HFFc6 (cell line): Measurements from ENCODE around the gene MAGOH. TPM values are rescaled to one million over a fixed set of nuclear protein-coding genes. Genes with fewer than 3 reads are reported as not detected.

Source experiments
- DNase-seq: peaks from one replicate; pipeline ENCODE4 v3.0.0-alpha.2; 2018
- H3K27ac Mint-ChIP-seq: 2 replicates; pipeline ENCODE4 v1.8.0; 2020; ENCODE audit warnings: mild to moderate bottlenecking, mixed read lengths
- H3K27me3 Mint-ChIP-seq: 2 replicates; pipeline ENCODE4 v1.8.0; 2021; ENCODE audit warnings: mild to moderate bottlenecking, moderate library complexity, mixed read lengths; ENCODE audit not compliant: insufficient read depth
- H3K36me3 Mint-ChIP-seq: 2 replicates; pipeline ENCODE4 v1.8.0; 2021; ENCODE audit warnings: low read depth, mixed read lengths
- H3K4me1 Mint-ChIP-seq: 2 replicates; pipeline ENCODE4 v1.8.0; 2020; ENCODE audit warnings: low read depth, mixed read lengths
- H3K4me3 Mint-ChIP-seq: 2 replicates; pipeline ENCODE4 v1.8.0; 2020; ENCODE audit warnings: mild to moderate bottlenecking, moderate library complexity, mixed read lengths
- H3K9me3 Mint-ChIP-seq: 2 replicates; pipeline ENCODE4 v1.8.0; 2020; ENCODE audit warnings: mild to moderate bottlenecking, mixed read lengths
- CTCF ChIP-seq: fragments of 200-600 bp; sonication (generic); IDR thresholded peaks from 2 replicates; pipeline ENCODE4 v1.5.0; 2021; ENCODE audit warnings: antibody characterized with exemption, mild to moderate bottlenecking
- total RNA-seq, 6 experiments: library from RNA; stranded (reverse); fragmentation: NEBNext Ultra II Directional; extraction: Animal tissue kit (Norgen Biotek cat#: 25700); gene quantifications; 2 replicates in 1 of 6; 3 replicates in 5 of 6; pipeline ENCODE4 v1.2.3, GENCODE V29; 2021

MAGOH gene
- total RNA-seq, 6 experiments from 2014 or later, result 34.9 to 54.2 (median 47.1) TPM

- Mint-ChIP-seq H3K27me3 (peaks cover 2% of the 10 kb centered on the region), H3K4me1 (peaks cover 37% of the 10 kb centered on the region), H3K9me3 (no peaks in the 10 kb centered on the region), H3K4me3 (peak overlapping the region; percentile 95; the same call in 1 of the 2 replicates), H3K36me3 (peaks cover 10% of the 10 kb centered on the region), H3K27ac (peak overlapping the region; percentile 10)
- TF ChIP-seq CTCF, result no peak
- DNase-seq, result no peak
Measured at GRCh38 chr1:53195246-53196016, 42.9 kb downstream of the MAGOH start.

GRCh38 chr1:53190210-53190611 is 48.1 kb downstream of the MAGOH start:
- DNase-seq, result no peak
- no peak for TF ChIP-seq CTCF
- H3K4me1 Mint-ChIP-seq, result peaks cover 42% of the 10 kb centered on the region
- H3K9me3 Mint-ChIP-seq, result no peaks in the 10 kb centered on the region
- H3K27ac Mint-ChIP-seq, result no peak overlapping the region
- H3K27me3 Mint-ChIP-seq, result no peaks in the 10 kb centered on the region
- no peak overlapping the region for H3K4me3 Mint-ChIP-seq
- no peaks in the 10 kb centered on the region for H3K36me3 Mint-ChIP-seq

GRCh38 chr1:53189061-53189460 is 49.3 kb downstream of the MAGOH start:
- Mint-ChIP-seq H3K27me3 (no peaks in the 10 kb centered on the region), H3K9me3 (no peaks in the 10 kb centered on the region), H3K36me3 (no peaks in the 10 kb centered on the region), H3K27ac (peak overlapping the region; percentile 6; the same call in 1 of the 2 replicates), H3K4me1 (peaks cover 39% of the 10 kb centered on the region), H3K4me3 (no peak overlapping the region)
- TF ChIP-seq CTCF, result no peak
- DNase-seq, result no peak

GRCh38 chr1:53188099-53188498 is 50.2 kb downstream of the MAGOH start:
- no peak for DNase-seq
- peaks cover 34% of the 10 kb centered on the region for H3K4me1 Mint-ChIP-seq
- no peaks in the 10 kb centered on the region for H3K36me3 Mint-ChIP-seq
- no peaks in the 10 kb centered on the region for H3K9me3 Mint-ChIP-seq
- H3K27ac Mint-ChIP-seq, result peak overlapping the region; percentile 32
- H3K27me3 Mint-ChIP-seq, result no peaks in the 10 kb centered on the region
- TF ChIP-seq CTCF, result no peak
- no peak overlapping the region for H3K4me3 Mint-ChIP-seq

GRCh38 chr1:53187401-53187800 is 50.9 kb downstream of the MAGOH start:
- peak overlapping the region; percentile 32 for H3K27ac Mint-ChIP-seq
- H3K27me3 Mint-ChIP-seq, result no peaks in the 10 kb centered on the region
- no peaks in the 10 kb centered on the region for H3K9me3 Mint-ChIP-seq
- H3K4me1 Mint-ChIP-seq, result peaks cover 34% of the 10 kb centered on the region
- H3K36me3 Mint-ChIP-seq, result no peaks in the 10 kb centered on the region
- H3K4me3 Mint-ChIP-seq, result no peak overlapping the region
- TF ChIP-seq CTCF, result no peak
- no peak for DNase-seq
